Osteoblast (primary cell): ENCODE measurements around the gene RNU2-63P. TPM values are rescaled to one million over a fixed set of nuclear protein-coding genes. Genes with fewer than 3 reads are reported as not detected.
"Not testable (repeated sequence)": the region's sequence is repeated elsewhere in the genome, so short reads cannot be mapped to it uniquely, and the experiment has no call there.

Experiments used
- DNase-seq: peaks from one replicate; pipeline ENCODE4 v3.0.0; 2011; ENCODE audit warnings: low spot score, mixed read lengths; ENCODE audit not compliant: insufficient read length; ENCODE audit errors: missing footprints
- H2AFZ ChIP-seq: 2 replicates; pipeline ENCODE4 v1.6.0; 2011; ENCODE audit warnings: mild to moderate bottlenecking, low read length
- H3K27ac ChIP-seq: 2 replicates; pipeline ENCODE4 v1.5.1; 2011; ENCODE audit warnings: mild to moderate bottlenecking, low read depth, low read length, moderate library complexity
- H3K27me3 ChIP-seq: 2 replicates; pipeline ENCODE4 v1.6.0; 2012; ENCODE audit warnings: mild to moderate bottlenecking, control low read depth, inconsistent platforms, low read length, moderate library complexity; ENCODE audit not compliant: insufficient read depth
- H3K36me3 ChIP-seq: 2 replicates; pipeline ENCODE4 v1.5.1; 2011; ENCODE audit warnings: mild to moderate bottlenecking, low read length, control low read depth, moderate library complexity; ENCODE audit not compliant: insufficient read depth
- H3K4me1 ChIP-seq: 2 replicates; pipeline ENCODE4 v1.5.1; 2011; ENCODE audit warnings: mild to moderate bottlenecking, low read length, control low read depth, moderate library complexity; ENCODE audit not compliant: insufficient read depth
- H3K4me2 ChIP-seq: 2 replicates; pipeline ENCODE4 v1.6.0; 2011; ENCODE audit warnings: mild to moderate bottlenecking, low read length; ENCODE audit not compliant: insufficient read depth
- H3K4me3 ChIP-seq: fragments of 200-600 bp; sonication (generic); 3 replicates; pipeline ENCODE4 v1.5.1; 2012; ENCODE audit warnings: mild to moderate bottlenecking, low read length, inconsistent platforms; ENCODE audit not compliant: insufficient read depth
- H3K79me2 ChIP-seq: 2 replicates; pipeline ENCODE4 v1.6.0; 2012; ENCODE audit warnings: mild to moderate bottlenecking, low read length, control low read depth, inconsistent platforms; ENCODE audit not compliant: insufficient read depth
- H3K9me3 ChIP-seq: 2 replicates; pipeline ENCODE4 v1.5.1; 2011; ENCODE audit warnings: low read depth, low read length, control low read depth
- H4K20me1 ChIP-seq: 2 replicates; pipeline ENCODE4 v1.6.0; 2012; ENCODE audit warnings: mild to moderate bottlenecking, low read length, control low read depth; ENCODE audit not compliant: insufficient read depth
- total RNA-seq: library from RNA; depleted of rRNA; stranded (reverse); fragments of >200 nt; gene quantifications from 2 replicates; pipeline ENCODE4 v1.2.3, GENCODE V29; 2012
- TF ChIP-seq, protein P1 (sequence below): IDR thresholded peaks from 2 replicates; pipeline ENCODE4 v1.5.1; 2011; ENCODE audit warnings: mild to moderate bottlenecking, low read depth, low read length, moderate library complexity; ENCODE audit errors: extremely low read depth

The RNU2-63P gene
- total RNA-seq, 1 donor, result not detected

DNA sequence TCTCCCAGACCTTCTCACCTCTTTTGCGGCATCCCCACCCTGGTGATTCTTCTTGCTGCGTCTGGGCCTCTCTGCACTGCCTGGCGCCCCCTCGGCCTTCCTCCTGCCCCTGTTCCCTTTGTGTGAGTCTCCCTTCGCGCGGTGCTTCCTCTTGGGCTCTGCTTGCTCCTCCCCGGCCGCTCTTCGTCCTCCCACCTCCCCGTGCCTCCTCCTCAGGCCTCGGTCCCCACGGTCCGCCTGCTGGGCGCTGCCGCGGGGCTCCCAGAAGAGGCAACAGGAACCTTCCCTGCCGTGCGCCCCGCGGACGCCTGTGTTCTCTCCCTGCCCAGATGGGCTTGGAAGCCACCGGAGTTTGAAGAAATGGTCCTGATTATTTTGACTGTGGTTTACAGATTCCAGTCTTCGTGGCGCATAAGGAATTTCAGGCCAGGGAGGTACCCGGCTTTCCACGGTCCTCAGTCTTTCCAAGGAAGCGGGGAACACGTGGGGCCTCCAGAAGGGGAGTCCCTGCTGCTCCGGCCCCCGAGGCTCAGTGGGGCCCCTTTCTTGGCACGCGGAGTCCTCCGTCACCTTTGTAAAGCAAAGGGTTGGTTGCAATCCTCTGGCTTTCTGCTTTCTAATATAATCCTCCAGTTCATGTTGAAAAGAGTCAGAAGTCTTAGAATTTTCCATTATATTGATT is 13.1 kb downstream of the RNU2-63P start:
- H3K36me3 ChIP-seq, result no peaks in the 10 kb centered on the region

DNA sequence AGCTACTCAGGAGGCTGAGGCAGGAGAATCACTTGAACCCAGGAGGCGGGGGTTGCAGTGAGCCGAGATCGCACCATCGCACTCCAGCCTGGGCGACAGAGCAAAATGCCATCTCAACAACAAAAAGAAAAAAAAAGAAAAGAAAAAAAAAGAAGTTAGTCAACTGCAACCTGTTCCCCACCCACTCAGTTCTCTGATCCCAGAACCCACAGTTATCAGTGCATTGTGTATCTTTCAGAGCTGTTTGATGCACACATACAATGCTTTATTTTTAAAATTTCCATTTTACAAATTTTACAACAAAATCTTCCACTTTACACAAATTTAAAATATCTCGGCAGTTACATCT is 14.0 kb downstream of the RNU2-63P start:
- H3K27ac ChIP-seq, result no peak overlapping the region
- no peaks in the 10 kb centered on the region for H3K36me3 ChIP-seq
- H2AFZ ChIP-seq, result no peak overlapping the region
- peaks cover 11% of the 10 kb centered on the region for H3K27me3 ChIP-seq
- TF ChIP-seq, protein P1, sequence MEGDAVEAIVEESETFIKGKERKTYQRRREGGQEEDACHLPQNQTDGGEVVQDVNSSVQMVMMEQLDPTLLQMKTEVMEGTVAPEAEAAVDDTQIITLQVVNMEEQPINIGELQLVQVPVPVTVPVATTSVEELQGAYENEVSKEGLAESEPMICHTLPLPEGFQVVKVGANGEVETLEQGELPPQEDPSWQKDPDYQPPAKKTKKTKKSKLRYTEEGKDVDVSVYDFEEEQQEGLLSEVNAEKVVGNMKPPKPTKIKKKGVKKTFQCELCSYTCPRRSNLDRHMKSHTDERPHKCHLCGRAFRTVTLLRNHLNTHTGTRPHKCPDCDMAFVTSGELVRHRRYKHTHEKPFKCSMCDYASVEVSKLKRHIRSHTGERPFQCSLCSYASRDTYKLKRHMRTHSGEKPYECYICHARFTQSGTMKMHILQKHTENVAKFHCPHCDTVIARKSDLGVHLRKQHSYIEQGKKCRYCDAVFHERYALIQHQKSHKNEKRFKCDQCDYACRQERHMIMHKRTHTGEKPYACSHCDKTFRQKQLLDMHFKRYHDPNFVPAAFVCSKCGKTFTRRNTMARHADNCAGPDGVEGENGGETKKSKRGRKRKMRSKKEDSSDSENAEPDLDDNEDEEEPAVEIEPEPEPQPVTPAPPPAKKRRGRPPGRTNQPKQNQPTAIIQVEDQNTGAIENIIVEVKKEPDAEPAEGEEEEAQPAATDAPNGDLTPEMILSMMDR, result no peak
- no peaks in the 10 kb centered on the region for H4K20me1 ChIP-seq
- H3K4me1 ChIP-seq, result no peaks in the 10 kb centered on the region
- no peaks in the 10 kb centered on the region for H3K79me2 ChIP-seq
- H3K4me2 ChIP-seq, result no peak overlapping the region
- no peak for DNase-seq
- H3K9me3 ChIP-seq, result no peaks in the 10 kb centered on the region
- no peak overlapping the region for H3K4me3 ChIP-seq

More for the DNA sequence above, 13.1 kb downstream of the RNU2-63P start:
- no peak overlapping the region for H3K27ac ChIP-seq
- H3K4me2 ChIP-seq, result no peak overlapping the region
- no peak for DNase-seq
- H3K9me3 ChIP-seq, result no peaks in the 10 kb centered on the region
- no peaks in the 10 kb centered on the region for H4K20me1 ChIP-seq
- no peaks in the 10 kb centered on the region for H3K4me1 ChIP-seq
- peak overlapping the region; percentile 65 for H2AFZ ChIP-seq
- H3K79me2 ChIP-seq, result no peaks in the 10 kb centered on the region
- peak overlapping the region; percentile 43 for H3K4me3 ChIP-seq
- TF ChIP-seq, protein P1, result no peak
- H3K27me3 ChIP-seq, result peaks cover 11% of the 10 kb centered on the region

DNA sequence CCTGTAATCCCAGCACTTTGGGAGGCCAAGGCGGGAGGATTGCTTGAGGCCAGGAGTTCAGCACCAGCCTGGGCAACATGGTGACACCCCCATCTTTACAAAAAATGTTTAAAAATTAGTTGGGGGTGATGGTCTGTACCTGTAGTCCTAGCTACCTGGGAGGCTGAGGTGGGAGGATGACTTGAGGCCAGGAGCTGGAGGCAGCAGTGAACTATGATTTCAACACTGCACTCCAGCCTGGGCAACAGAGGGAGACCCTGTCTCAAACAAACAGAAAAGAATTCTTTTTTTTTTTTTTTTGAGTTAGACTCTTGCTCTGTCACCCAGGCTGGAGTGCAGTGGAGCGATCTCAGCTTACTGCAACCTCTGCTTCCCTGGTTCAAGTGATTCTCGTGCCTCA is 15.9 kb downstream of the RNU2-63P start:
- H3K4me1 ChIP-seq, H3K36me3 ChIP-seq, H3K4me3 ChIP-seq, H3K4me2 ChIP-seq, H3K79me2 ChIP-seq, H3K27ac ChIP-seq, DNase-seq, H2AFZ ChIP-seq, H3K9me3 ChIP-seq, H4K20me1 ChIP-seq: not testable (repeated sequence)
- H3K27me3 ChIP-seq, result peaks cover 11% of the 10 kb centered on the region

DNA sequence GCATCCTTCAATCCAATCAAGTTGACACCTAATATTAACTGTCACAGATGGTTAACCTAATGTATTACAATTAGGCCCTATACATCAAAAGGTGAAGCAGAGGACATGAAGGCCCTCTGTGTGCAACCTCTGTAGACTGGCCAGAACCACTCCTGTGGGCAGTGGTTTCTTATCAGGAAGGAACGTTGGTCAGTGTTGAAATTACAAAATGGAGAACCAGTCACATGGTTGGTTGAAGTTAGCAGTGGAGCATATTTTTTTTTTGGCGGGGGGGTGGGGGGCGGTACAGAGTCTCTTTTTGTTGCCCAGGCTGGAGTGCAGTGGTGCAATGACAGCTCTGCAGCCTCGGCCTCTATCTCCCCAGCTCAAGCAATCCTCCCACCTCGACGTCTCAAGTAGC is 19.8 kb downstream of the RNU2-63P start:
- Histone ChIP-seq H3K27ac (no peak overlapping the region), H3K9me3 (no peaks in the 10 kb centered on the region), H3K79me2 (no peaks in the 10 kb centered on the region), H2AFZ (no peak overlapping the region), H3K27me3 (peaks cover 2% of the 10 kb centered on the region), H4K20me1 (no peaks in the 10 kb centered on the region), H3K4me1 (no peaks in the 10 kb centered on the region), H3K36me3 (no peaks in the 10 kb centered on the region), H3K4me3 (no peak overlapping the region), H3K4me2 (no peak overlapping the region)
- DNase-seq, result no peak
- TF ChIP-seq, protein P1, result no peak
